Measurements from ENCODE around the gene TAF12. TPM values are rescaled to one million over a fixed set of nuclear protein-coding genes. Genes with fewer than 3 reads are reported as not detected.

TAF12 gene
- total RNA-seq, 4 donors from 2014 or later: 33.5 to 81.6 (median 65.0) TPM

DNA sequence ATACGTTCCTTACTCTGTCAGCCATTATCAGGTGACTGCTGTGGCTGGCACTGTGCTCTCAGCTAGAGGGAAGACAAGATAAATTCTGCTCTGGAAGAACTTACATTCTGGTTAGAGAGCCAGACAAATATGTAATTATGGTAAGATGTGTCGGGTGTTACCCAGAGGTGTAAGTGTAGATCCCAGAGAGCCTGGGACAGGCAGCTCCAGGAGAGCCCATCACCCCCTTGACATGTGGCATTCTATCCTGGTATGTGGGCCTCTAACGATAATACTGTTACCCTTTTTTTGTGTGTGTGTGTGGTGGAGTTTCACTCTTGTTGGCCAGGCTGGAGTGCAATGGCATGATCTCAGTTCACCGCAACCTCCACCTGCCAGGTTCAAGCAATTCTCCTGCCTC, 71.0 kb downstream of the TAF12 start:
- H3K36me3 ChIP-seq: peaks cover 0 to 88% of the 10 kb centered on the region in 2 donors
- intact Hi-C loops (cut with DNase I; ENCODE audit: low total_unique reads) (no loop called here), in situ Hi-C loops (cut with MboI; ENCODE audit: low sequenced_read_pairs in 4 of 4) (no loop called here)
- H3K27ac ChIP-seq: no peak overlapping the region
- no peaks in the 10 kb centered on the region for H3K4me1 ChIP-seq
- no peak overlapping the region for H3K4me3 ChIP-seq
- no peak for ATAC-seq
- no peak for DNase-seq
- H3K27me3 ChIP-seq: no peaks in the 10 kb centered on the region
- TF ChIP-seq POLR2A (IDR thresholded peaks at IDR 0.05) (no peak), CTCF (IDR thresholded peaks at IDR 0.05 in 4 of 5, conservative IDR thresholded peaks at IDR 0.05 in 1 of 5) (no peak)
- H3K9me3 ChIP-seq: no peaks in the 10 kb centered on the region

GRCh38 chr1:28566931-28567330, 75.9 kb downstream of the TAF12 start:
- Histone ChIP-seq H3K9me3 (no peaks in the 10 kb centered on the region), H3K4me1 (peaks cover 0 to 4% of the 10 kb centered on the region in 2 donors), H3K27ac (no peak overlapping the region), H3K27me3 (no peaks in the 10 kb centered on the region), H3K4me3 (no peak overlapping the region), H3K36me3 (peaks cover 0 to 96% of the 10 kb centered on the region in 2 donors)
- TF ChIP-seq CTCF (IDR thresholded peaks at IDR 0.05 in 4 of 5, conservative IDR thresholded peaks at IDR 0.05 in 1 of 5): no peak
- TF ChIP-seq POLR2A (IDR thresholded peaks at IDR 0.05): no peak
- intact Hi-C loops (cut with DNase I; ENCODE audit: low total_unique reads) (no loop called here), in situ Hi-C loops (cut with MboI; ENCODE audit: low sequenced_read_pairs in 4 of 4) (no loop called here)
- DNase-seq: no peak
- ATAC-seq: no peak

DNA sequence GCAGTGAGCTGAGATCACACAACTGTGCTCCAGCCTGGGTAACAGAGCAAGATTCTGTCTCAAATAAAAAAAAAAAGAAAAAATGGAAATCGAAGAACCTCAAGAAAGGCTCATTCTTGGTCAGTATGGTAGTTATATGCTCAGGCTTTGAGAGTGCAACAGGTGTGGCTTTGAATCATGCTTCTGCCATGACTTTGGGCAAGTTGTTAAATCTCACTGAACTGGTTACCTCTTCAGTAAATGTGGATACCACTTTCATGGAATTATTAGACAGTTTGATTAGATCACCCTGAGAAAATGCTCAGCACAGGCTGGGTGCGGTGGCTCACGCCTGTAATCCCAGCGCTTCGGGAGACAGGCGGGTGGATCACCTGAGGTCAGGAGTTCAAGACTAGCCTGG, 77.1 kb downstream of the TAF12 start:
- H3K9me3 ChIP-seq: no peaks in the 10 kb centered on the region
- H3K4me1 ChIP-seq: peaks cover 0 to 13% of the 10 kb centered on the region in 2 donors
- intact Hi-C loops (cut with DNase I; ENCODE audit: low total_unique reads) (no loop called here), in situ Hi-C loops (cut with MboI; ENCODE audit: low sequenced_read_pairs in 4 of 4) (no loop called here)
- H3K36me3 ChIP-seq: peaks cover 3 to 96% of the 10 kb centered on the region in 2 donors
- no peaks in the 10 kb centered on the region for H3K27me3 ChIP-seq
- H3K27ac ChIP-seq: no peak overlapping the region
- ATAC-seq (no peak), DNase-seq (no peak)
- TF ChIP-seq CTCF (IDR thresholded peaks at IDR 0.05 in 4 of 5, conservative IDR thresholded peaks at IDR 0.05 in 1 of 5) (no peak), POLR2A (IDR thresholded peaks at IDR 0.05) (no peak)
- H3K4me3 ChIP-seq: no peak overlapping the region

- H3K36me3 ChIP-seq: peaks cover 3 to 96% of the 10 kb centered on the region in 2 donors
- no peak for TF ChIP-seq POLR2A (IDR thresholded peaks at IDR 0.05)
- no peak for TF ChIP-seq CTCF (IDR thresholded peaks at IDR 0.05 in 4 of 5, conservative IDR thresholded peaks at IDR 0.05 in 1 of 5)
Measured at GRCh38 chr1:28565040-28565439, 77.8 kb downstream of the TAF12 start.

DNA sequence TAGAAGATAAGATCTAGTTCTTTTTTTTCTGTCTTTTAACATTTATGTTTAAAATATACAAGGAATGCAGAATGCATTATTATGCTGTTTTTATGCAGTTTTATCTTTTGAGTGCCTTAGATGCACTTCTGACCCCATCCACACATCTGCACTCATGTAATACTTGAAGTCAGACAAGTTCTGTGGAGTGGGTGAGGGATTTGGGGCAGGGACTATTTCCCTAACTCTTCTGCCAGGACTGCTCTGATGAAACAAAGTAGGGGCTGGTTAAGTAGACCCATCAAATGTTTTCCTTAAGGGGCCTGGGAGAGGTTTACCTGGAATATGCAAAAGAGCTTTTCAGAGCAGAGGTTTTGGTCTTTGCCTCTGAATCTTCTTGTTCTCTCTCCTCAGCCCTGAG, 78.6 kb downstream of the TAF12 start:
- TF ChIP-seq CTCF (IDR thresholded peaks at IDR 0.05 in 4 of 5, conservative IDR thresholded peaks at IDR 0.05 in 1 of 5): no peak
- TF ChIP-seq POLR2A (IDR thresholded peaks at IDR 0.05): no peak
- H3K4me3 ChIP-seq: no peak overlapping the region
- H3K36me3 ChIP-seq: peaks cover 3 to 100% of the 10 kb centered on the region in 2 donors
- no peak for ATAC-seq
- H3K9me3 ChIP-seq: no peaks in the 10 kb centered on the region
- H3K27ac ChIP-seq: no peak overlapping the region
- no peaks in the 10 kb centered on the region for H3K27me3 ChIP-seq
- intact Hi-C loops (cut with DNase I; ENCODE audit: low total_unique reads): no loop called here
- in situ Hi-C loops (cut with MboI; ENCODE audit: low sequenced_read_pairs in 4 of 4): no loop called here
- peaks cover 7 to 19% of the 10 kb centered on the region in 2 donors for H3K4me1 ChIP-seq
- no peak for DNase-seq

More at GRCh38 chr1:28565040-28565439, 77.8 kb downstream of the TAF12 start:
- ATAC-seq (no peak), DNase-seq (no peak)
- Histone ChIP-seq H3K27me3 (no peaks in the 10 kb centered on the region), H3K9me3 (no peaks in the 10 kb centered on the region), H3K4me1 (peaks cover 6 to 19% of the 10 kb centered on the region in 2 donors), H3K4me3 (no peak overlapping the region), H3K27ac (no peak overlapping the region)
- in situ Hi-C loops (cut with MboI; ENCODE audit: low sequenced_read_pairs in 4 of 4) (no loop called here), intact Hi-C loops (cut with DNase I; ENCODE audit: low total_unique reads) (no loop called here)

Measured in gastrocnemius medialis (tissue), 4 donors.